Measurements from ENCODE around the gene UBA1. TPM values are rescaled to one million over a fixed set of nuclear protein-coding genes. Genes with fewer than 3 reads are reported as not detected.

UBA1 gene
- total and polyA plus RNA-seq, 2 of the 13 experiments (the other 11 are each of a cell fraction or from before 2014, with no cell fraction given) = 93.3 to 129 TPM

DNA sequence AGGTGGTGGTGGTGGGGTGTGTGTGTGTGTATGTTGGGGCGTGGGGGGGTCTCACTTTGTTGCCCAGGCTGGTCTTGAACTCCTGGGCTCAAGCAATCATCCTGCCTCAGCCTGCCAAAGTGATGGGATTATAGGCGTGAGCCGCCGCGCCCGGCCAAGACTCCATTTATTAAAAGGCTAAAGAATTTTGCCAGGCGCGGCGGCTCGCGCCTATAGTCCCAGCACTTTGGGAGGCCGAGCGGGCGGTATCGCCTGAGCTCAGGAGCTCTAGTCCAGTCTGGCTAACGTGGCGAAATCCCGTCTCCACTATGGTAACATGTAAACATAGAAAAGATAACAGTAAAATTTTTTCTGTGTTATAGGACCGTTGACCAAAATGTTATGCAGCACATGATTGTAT is 3.7 kb upstream of the UBA1 start:
- no peak for DNase-seq (ENCODE audit: low spot score)
- ChIA-PET CTCF (ENCODE audit: low intra/inter-chr PET ratio, low total read pairs) (no interaction called here), POLR2A (interaction anchor here (1.6 to 2.8 kb wide), 4 partner anchors 28 to 60 kb away, joined by 5 to 17 read pairs (median 11); partner anchors contain the start of genes NDUFB11, RBM10 and USP11)
- no peak for ATAC-seq
- no peak overlapping the region for H3K27ac ChIP-seq (ENCODE audit: extremely low read length, insufficient read depth, low read length)
- intact Hi-C loops (cut with micrococcal nuclease; ENCODE audit: unreplicated experiment) = no loop called here
- H3K9ac ChIP-seq (ENCODE audit: insufficient read depth, low read depth, low read length) = no peak overlapping the region
- H3K4me1 ChIP-seq (ENCODE audit: insufficient read depth, low read length) = peaks cover 19% of the 10 kb centered on the region
- TF ChIP-seq PHB2 (IDR thresholded peaks at IDR 0.05; ENCODE audit: partially characterized antibody) = no peak
- TF ChIP-seq ZNF543 (CRISPR knock-in tag; IDR thresholded peaks at IDR 0.05) = no peak
- TF ChIP-seq EHMT2 (IDR thresholded peaks at IDR 0.05; ENCODE audit: borderline replicate concordance, low read depth, low read length) = no peak
- TF ChIP-seq ASH2L (IDR thresholded peaks at IDR 0.05; ENCODE audit: insufficient read length, low read depth, low read length) = no peak
- no peaks in the 10 kb centered on the region; a peak in 1 of 5 replicates for H3K27me3 ChIP-seq (ENCODE audit: control insufficient read depth in 1 of 2, insufficient read depth in 2 of 2, low read length in 2 of 2)
- H3K36me3 ChIP-seq (replicated peaks in 1 of 2; ENCODE audit: control insufficient read depth in 1 of 2, insufficient read depth in 2 of 2, low read length in 2 of 2) = peaks cover 0 to 2% of the 10 kb centered on the region in 2 experiments; a peak in 2 of 5 replicates
- in situ Hi-C loops (cut with HindIII; ENCODE audit: extremely low pct_ligation_motif_present, low pct_unique_long_range_greater_than_20kb) = loop anchor here (5.0 kb wide), 2 partner anchors 197 to 332 kb away; no protein-coding TSS in a partner anchor
- H3K4me3 ChIP-seq (replicated peaks in 1 of 3; ENCODE audit: insufficient read depth in 1 of 3, low read depth in 2 of 3, low read length in 3 of 3) = no peak overlapping the region
- H3K9me3 ChIP-seq (ENCODE audit: low read length) = no peaks in the 10 kb centered on the region
- no peaks in the 10 kb centered on the region for H4K20me1 ChIP-seq (ENCODE audit: insufficient read depth, low read length)
- H3K4me2 ChIP-seq (ENCODE audit: low read depth, low read length) = no peak overlapping the region
- WGBS (ENCODE audit: low lambda C conversion rate) = 95% methylated on average over 13 of the region's 19 CpGs
- BruUV-seq (replicated peaks) = no TSS peak
- H3K79me2 ChIP-seq (ENCODE audit: insufficient read depth, low read length) = peaks cover 11% of the 10 kb centered on the region
- no peak for FAIRE-seq
- no peak overlapping the region for H2AFZ ChIP-seq (ENCODE audit: low read length)

DNA sequence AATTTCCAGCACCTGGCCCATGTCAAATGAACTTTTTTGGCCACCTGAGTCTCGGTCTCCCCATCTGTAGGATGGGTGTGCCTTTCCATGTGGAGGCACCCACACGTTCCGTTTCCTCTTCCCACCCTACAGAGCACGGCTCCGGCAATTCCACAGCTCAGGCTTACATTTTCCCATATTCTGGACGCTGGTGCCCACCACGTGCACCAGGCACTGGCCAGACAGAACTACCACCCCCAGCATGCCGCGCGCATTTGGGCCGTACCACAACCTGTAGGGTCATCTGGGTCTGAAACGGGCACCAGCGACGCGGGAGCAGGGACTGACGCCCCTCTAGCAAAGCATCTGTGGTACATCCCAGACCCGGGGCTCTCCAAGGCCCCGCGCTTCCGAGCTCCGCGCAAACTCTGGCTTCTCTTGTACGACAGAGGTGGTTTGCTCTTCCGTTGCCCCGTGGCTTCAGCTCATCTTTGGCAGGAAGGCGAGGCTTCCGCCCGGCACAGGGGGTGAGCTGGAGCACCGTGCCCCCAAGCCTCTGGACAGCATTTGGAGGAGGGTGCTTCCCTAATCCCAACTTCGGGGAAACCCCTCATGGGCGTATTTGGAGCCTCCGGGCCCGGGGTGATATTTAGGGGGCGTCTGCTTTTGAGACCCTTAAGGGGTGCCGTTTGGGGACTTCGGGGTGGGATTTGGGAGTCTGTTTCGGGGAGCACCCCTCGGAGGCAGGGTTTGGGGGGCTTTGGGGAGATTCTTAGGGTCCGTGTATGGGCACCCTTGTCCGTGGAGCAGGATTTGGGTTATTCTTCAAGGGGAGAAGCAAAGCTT is 3.0 kb upstream of the UBA1 start:
- Histone ChIP-seq H3K4me3 (replicated peaks in 1 of 3; ENCODE audit: insufficient read depth in 1 of 3, low read depth in 2 of 3, low read length in 3 of 3) (peak overlapping the region; percentile 60 to 71 (median 66); a peak in 5 of 6 replicates), H3K36me3 (replicated peaks in 1 of 2; ENCODE audit: control insufficient read depth in 1 of 2, insufficient read depth in 2 of 2, low read length in 2 of 2) (peaks cover 0 to 1% of the 10 kb centered on the region in 2 experiments; a peak in 1 of 5 replicates), H3K27me3 (ENCODE audit: control insufficient read depth in 1 of 2, insufficient read depth in 2 of 2, low read length in 2 of 2) (no peaks in the 10 kb centered on the region; a peak in 1 of 5 replicates), H3K27ac (ENCODE audit: extremely low read length, insufficient read depth, low read length) (peak overlapping the region; percentile 30), H3K4me2 (ENCODE audit: low read depth, low read length) (peak overlapping the region; percentile 82), H3K9ac (ENCODE audit: insufficient read depth, low read depth, low read length) (peak overlapping the region; percentile 62), H3K4me1 (ENCODE audit: insufficient read depth, low read length) (peaks cover 27% of the 10 kb centered on the region), H3K79me2 (ENCODE audit: insufficient read depth, low read length) (peaks cover 17% of the 10 kb centered on the region), H3K9me3 (ENCODE audit: low read length) (no peaks in the 10 kb centered on the region), H2AFZ (ENCODE audit: low read length) (no peak overlapping the region), H4K20me1 (ENCODE audit: insufficient read depth, low read length) (no peaks in the 10 kb centered on the region)
- ATAC-seq = peak; percentile 88
- peak; percentile 94 for FAIRE-seq
- CTCF ChIA-PET (ENCODE audit: low intra/inter-chr PET ratio, low total read pairs) = no interaction called here
- peak; percentile 87 for DNase-seq (ENCODE audit: low spot score)
- POLR2A ChIA-PET = interaction anchor here (0.9 to 2.8 kb wide), 6 partner anchors 27 to 333 kb away, joined by 3 to 17 read pairs (median 6); partner anchors contain the start of genes NDUFB11, RBM10 and USP11
- no TSS peak for BruUV-seq (replicated peaks)
- in situ Hi-C loops (cut with HindIII; ENCODE audit: extremely low pct_ligation_motif_present, low pct_unique_long_range_greater_than_20kb) = loop anchor here (5.0 kb wide), 2 partner anchors 197 to 332 kb away; no protein-coding TSS in a partner anchor
- intact Hi-C loops (cut with micrococcal nuclease; ENCODE audit: unreplicated experiment) = no loop called here
- 11% methylated on average over 9 of the region's 40 CpGs for WGBS (ENCODE audit: low lambda C conversion rate)
- TF ChIP-seq, protein P1, sequence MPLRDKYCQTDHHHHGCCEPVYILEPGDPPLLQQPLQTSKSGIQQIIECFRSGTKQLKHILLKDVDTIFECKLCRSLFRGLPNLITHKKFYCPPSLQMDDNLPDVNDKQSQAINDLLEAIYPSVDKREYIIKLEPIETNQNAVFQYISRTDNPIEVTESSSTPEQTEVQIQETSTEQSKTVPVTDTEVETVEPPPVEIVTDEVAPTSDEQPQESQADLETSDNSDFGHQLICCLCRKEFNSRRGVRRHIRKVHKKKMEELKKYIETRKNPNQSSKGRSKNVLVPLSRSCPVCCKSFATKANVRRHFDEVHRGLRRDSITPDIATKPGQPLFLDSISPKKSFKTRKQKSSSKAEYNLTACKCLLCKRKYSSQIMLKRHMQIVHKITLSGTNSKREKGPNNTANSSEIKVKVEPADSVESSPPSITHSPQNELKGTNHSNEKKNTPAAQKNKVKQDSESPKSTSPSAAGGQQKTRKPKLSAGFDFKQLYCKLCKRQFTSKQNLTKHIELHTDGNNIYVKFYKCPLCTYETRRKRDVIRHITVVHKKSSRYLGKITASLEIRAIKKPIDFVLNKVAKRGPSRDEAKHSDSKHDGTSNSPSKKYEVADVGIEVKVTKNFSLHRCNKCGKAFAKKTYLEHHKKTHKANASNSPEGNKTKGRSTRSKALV (CRISPR knock-in tag; IDR thresholded peaks at IDR 0.05) = peak; percentile 44; the same call in 1 of the 2 replicates
- TF ChIP-seq, protein P2, sequence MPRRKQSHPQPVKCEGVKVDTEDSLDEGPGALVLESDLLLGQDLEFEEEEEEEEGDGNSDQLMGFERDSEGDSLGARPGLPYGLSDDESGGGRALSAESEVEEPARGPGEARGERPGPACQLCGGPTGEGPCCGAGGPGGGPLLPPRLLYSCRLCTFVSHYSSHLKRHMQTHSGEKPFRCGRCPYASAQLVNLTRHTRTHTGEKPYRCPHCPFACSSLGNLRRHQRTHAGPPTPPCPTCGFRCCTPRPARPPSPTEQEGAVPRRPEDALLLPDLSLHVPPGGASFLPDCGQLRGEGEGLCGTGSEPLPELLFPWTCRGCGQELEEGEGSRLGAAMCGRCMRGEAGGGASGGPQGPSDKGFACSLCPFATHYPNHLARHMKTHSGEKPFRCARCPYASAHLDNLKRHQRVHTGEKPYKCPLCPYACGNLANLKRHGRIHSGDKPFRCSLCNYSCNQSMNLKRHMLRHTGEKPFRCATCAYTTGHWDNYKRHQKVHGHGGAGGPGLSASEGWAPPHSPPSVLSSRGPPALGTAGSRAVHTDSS (CRISPR knock-in tag; conservative IDR thresholded peaks at IDR 0.05) = 0 out of 2 replicates have a peak, but pooled peaks have one; percentile 21
- TF ChIP-seq BRD4 (CRISPR knock-in tag; IDR thresholded peaks at IDR 0.05) (no peak), TP53 (CRISPR knock-in tag; conservative IDR thresholded peaks at IDR 0.05) (0 out of 2 replicates have a peak, but pooled peaks have one; percentile 27), HDAC1 (CRISPR knock-in tag; IDR thresholded peaks at IDR 0.05) (peak; percentile 54), REPIN1 (CRISPR knock-in tag; IDR thresholded peaks at IDR 0.05; ENCODE audit: borderline replicate concordance, low read depth) (peak; percentile 49; the same call in 1 of the 2 replicates)
- TF ChIP-seq, protein P3, sequence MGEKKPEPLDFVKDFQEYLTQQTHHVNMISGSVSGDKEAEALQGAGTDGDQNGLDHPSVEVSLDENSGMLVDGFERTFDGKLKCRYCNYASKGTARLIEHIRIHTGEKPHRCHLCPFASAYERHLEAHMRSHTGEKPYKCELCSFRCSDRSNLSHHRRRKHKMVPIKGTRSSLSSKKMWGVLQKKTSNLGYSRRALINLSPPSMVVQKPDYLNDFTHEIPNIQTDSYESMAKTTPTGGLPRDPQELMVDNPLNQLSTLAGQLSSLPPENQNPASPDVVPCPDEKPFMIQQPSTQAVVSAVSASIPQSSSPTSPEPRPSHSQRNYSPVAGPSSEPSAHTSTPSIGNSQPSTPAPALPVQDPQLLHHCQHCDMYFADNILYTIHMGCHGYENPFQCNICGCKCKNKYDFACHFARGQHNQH (CRISPR knock-in tag; IDR thresholded peaks at IDR 0.05) = no peak
